Fibroblast of pulmonary artery (primary cell): ENCODE measurements around the gene GPC5.

Experiments
- DNase-seq: peaks from one replicate; pipeline ENCODE4 v3.0.0-alpha.2; 2010; ENCODE audit warnings: low read depth
- H3K4me3 ChIP-seq: replicated peaks from 2 replicates; pipeline ENCODE4 v1.5.1; 2011; ENCODE audit warnings: low read depth, mild to moderate bottlenecking, control low read depth, low read length, moderate library complexity
- TF ChIP-seq, protein P1 (sequence below): IDR thresholded peaks from 2 replicates; pipeline ENCODE4 v1.5.1; 2011; ENCODE audit warnings: mild to moderate bottlenecking, control low read depth, low read length, inconsistent platforms; ENCODE audit errors: missing control alignments

The GPC5 gene

DNA sequence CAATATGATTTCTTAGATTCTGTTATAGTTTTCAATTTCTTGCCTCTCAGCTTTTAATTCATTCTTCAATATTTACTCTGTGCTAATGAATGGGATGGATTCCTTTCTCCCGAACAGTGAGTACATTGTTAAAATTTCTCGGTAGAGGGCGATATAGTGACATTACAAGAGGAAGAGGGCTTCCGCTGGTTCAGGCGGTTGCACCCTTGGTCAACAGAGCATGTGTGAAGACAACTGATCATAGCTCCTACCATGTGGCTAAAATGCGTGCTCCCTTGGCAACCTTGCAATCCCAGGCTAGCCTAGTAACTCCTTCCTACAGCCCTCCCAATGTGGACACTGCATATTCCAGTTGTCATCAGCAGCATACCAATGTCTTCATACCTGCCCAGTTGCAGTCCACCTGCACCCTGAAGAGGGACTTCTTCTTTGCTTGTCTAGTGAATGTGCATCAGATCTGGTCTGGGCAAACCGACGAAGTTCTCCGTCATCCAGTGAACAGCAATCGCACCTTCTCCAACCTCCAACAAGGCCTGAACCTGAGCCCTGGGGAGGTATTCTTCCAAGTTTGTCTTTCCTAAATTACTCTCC lies 1175.1 kb downstream of the GPC5 start:
- TF ChIP-seq, protein P1, sequence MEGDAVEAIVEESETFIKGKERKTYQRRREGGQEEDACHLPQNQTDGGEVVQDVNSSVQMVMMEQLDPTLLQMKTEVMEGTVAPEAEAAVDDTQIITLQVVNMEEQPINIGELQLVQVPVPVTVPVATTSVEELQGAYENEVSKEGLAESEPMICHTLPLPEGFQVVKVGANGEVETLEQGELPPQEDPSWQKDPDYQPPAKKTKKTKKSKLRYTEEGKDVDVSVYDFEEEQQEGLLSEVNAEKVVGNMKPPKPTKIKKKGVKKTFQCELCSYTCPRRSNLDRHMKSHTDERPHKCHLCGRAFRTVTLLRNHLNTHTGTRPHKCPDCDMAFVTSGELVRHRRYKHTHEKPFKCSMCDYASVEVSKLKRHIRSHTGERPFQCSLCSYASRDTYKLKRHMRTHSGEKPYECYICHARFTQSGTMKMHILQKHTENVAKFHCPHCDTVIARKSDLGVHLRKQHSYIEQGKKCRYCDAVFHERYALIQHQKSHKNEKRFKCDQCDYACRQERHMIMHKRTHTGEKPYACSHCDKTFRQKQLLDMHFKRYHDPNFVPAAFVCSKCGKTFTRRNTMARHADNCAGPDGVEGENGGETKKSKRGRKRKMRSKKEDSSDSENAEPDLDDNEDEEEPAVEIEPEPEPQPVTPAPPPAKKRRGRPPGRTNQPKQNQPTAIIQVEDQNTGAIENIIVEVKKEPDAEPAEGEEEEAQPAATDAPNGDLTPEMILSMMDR = peak; percentile 32
- H3K4me3 ChIP-seq = no peak overlapping the region
- peak; percentile 34 for DNase-seq

DNA sequence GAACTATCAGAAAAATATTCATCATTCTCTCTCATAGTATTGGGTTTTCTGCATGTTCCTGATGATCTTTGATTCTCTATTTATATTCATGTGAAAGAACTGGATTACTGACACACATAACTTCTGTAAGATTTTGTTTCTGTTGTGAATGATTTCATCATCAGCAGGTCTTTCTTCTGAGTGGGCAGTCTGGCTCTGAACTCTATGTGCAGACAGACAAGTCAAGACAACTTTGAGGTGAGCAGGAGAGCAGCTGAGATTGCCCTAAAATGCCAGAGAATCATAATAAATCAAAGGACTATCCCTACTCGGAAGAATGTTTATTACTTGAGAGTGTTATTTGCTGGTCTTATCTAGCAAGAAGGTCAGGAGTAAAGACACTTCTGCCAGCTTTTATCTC lies 1176.1 kb downstream of the GPC5 start:
- H3K4me3 ChIP-seq = no peak overlapping the region
- no peak for DNase-seq
- TF ChIP-seq, protein P1 = no peak

DNA sequence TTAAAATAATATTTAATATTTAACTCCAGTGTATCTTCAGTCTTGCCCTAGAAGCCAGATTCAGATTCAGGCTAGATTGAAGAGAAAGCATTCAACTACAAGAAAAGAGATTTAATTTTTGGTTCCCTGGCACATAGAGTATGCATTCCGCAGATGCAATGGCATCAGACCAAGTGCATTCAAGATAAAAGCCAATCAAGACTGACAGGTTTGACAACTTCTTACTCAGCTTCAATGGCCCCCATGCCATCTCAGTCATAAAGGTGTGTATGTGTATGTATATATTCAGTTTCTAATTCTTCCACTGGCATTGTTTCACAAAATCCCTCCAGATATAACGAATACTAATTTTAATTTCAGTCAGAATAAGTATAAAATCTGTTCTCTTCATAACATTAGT lies 1177.4 kb downstream of the GPC5 start:
- TF ChIP-seq, protein P1 = no peak
- H3K4me3 ChIP-seq = no peak overlapping the region
- DNase-seq = no peak

DNA sequence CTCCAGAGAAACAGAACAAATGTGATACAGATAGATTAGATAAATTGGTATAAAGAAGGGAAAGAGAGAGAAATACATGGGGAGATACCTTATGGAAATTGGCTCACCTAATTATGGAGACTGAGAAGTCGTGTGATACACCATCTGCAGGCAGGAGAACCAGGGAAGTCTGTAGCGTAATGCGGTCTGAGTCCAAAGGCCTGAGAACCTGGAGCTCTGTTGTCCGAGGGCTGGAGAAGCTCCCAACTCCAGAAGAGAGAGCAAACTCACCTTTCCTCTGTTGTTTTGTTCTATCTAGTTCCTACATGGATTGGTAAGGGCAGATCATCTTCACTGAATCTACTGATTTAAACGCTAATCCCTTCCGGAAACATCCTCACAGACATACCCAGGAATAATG lies 1179.9 kb downstream of the GPC5 start:
- H3K4me3 ChIP-seq = no peak overlapping the region
- TF ChIP-seq, protein P1 = no peak
- no peak for DNase-seq

DNA sequence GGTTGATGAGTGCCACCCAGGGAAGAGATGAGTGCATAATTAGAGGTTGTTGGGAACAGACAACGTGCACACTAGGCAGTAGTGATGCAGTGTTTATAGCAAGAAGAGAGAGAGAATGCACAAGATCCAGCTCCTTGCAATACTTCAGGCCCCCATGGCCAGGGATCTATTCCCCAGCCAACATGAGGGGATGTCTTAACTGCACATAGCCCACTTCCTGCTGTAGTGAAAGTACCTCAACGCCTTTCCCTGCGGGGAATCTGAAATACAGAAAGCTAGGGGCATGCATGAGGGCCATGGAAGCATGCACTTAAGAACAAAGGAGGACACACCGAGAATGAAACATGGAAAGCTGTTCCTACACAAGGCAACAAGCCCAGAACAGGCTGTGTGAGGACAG lies 1191.5 kb downstream of the GPC5 start:
- DNase-seq = no peak
- no peak overlapping the region for H3K4me3 ChIP-seq
- TF ChIP-seq, protein P1 = no peak

DNA sequence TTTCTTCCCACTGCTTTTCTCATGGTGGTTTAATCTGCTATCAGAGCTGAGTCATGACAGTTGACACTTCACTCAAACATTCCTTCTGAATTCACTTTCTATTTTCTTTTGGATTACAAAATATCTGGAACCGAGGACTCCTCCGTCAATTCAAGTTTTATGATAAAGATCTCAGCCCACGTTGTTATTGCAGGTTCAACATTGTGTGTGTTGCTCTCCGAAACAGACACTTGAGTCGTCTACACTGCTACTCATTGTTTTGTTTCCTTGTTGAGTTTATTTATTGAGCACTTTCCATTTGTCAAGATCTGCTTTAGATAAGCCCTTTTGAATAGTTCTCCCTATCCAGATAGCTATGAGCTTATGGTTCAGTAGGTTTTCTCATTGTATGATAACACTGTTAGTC lies 1192.1 kb downstream of the GPC5 start:
- peak; percentile 55 for DNase-seq
- H3K4me3 ChIP-seq = peak overlapping the region; percentile 21
- TF ChIP-seq, protein P1 = no peak

DNA sequence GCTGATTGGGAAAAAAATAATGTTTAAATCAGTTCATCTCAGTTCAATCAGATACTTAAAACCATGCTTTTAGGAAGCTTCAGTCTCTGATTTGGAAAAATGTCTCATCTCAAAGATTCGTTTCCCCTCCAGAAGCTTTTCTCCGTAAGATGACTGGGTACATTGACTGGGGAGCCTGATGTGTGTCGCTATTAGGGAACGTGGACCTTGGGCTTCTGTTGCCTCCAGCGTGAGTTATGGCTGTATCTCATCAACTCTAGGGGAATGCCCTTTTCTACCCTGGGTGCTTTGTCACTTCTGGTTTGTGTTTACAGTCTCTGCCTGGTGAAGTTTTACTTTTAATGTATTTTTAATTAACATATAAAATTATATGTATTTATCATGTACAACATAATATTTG lies 1192.7 kb downstream of the GPC5 start:
- TF ChIP-seq, protein P1 = no peak
- DNase-seq = no peak
- H3K4me3 ChIP-seq = no peak overlapping the region
